Measurements from ENCODE around the gene MRPL49. TPM values are rescaled to one million over a fixed set of nuclear protein-coding genes. Genes with fewer than 3 reads are reported as not detected.

Gene MRPL49
- total and polyA plus RNA-seq, 2 of the 13 experiments (the other 11 are each of a cell fraction or from before 2014, with no cell fraction given) = 39.2 to 53.3 TPM

DNA sequence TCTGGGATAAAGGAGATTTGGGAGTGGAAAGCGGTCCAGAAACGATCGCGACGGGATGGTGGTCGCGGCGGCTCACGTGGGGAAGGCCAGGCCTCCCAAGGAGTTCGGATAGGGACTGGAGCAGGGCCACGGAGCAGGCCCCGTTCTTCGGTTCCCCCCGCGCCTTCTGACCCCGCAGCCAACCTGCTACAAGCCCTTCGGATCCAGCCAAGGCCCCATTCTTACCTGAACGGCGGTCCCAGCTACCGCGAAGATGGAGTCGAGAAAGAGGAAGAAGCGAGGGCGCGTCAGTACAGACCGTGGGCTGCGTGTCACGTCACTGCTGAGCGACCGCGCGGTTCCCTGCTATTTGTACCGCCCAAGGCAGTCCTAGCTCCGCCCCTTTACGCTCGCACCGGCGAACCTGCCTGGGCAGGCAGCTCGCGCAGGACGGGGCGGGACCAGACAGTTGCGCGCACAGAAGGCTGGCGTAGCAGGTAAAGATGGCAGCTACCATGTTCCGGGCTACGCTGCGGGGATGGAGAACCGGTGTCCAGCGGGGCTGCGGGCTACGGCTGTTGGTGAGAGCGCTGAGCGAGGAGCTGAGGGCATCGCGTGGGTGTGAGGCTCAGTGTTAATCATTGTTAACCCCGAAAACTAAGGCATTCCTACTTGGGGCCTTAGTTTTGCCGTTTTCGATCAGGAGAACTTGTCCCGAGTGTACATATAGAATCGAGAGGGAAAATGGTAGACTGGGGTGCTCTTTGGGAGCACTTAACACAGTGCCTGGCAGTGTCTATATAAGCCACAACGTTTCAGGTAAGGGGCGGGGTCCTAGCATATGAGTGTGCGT lies at the start of gene MRPL49, which contains the start of gene FAU (continued):
- TF ChIP-seq ZNF737 (CRISPR knock-in tag; IDR thresholded peaks at IDR 0.05; ENCODE audit: borderline replicate concordance) (peak; percentile 59; the same call in 1 of the 2 replicates), ELF4 (CRISPR knock-in tag; IDR thresholded peaks at IDR 0.05; ENCODE audit: borderline replicate concordance) (peak; percentile 68; the same call in 1 of the 2 replicates), SMARCC2 (IDR thresholded peaks at IDR 0.05) (no peak), MBNL3 (CRISPR knock-in tag; conservative IDR thresholded peaks at IDR 0.05) (no peak), CAMTA2 (CRISPR knock-in tag; IDR thresholded peaks at IDR 0.05; ENCODE audit: borderline replicate concordance) (peak; percentile 30; the same call in 1 of the 2 replicates), AGO1 (IDR thresholded peaks at IDR 0.05; ENCODE audit: low read depth, low read length, poor library complexity, severe bottlenecking) (no peak), ZNF569 (CRISPR knock-in tag; IDR thresholded peaks at IDR 0.05; ENCODE audit: borderline replicate concordance) (no peak), ZNF224 (CRISPR knock-in tag; IDR thresholded peaks at IDR 0.05) (no peak), SNAI1 (CRISPR knock-in tag; IDR thresholded peaks at IDR 0.05; ENCODE audit: borderline replicate concordance) (0 out of 2 replicates have a peak, but pooled peaks have one; percentile 57), GATA4 (IDR thresholded peaks at IDR 0.05; ENCODE audit: borderline replicate concordance, low read depth) (peak; percentile 60; the same call in 1 of the 2 replicates), SMAD1 (CRISPR knock-in tag; IDR thresholded peaks at IDR 0.05; ENCODE audit: borderline replicate concordance, low read depth) (peak; percentile 87; the same call in 1 of the 2 replicates), NFATC3 (CRISPR knock-in tag; IDR thresholded peaks at IDR 0.05) (no peak), SSRP1 (CRISPR knock-in tag; IDR thresholded peaks at IDR 0.05) (peak; percentile 66; the same call in 1 of the 2 replicates), SIX4 (CRISPR knock-in tag; IDR thresholded peaks at IDR 0.05) (peak; percentile 48; the same call in 1 of the 2 replicates), ZNF451 (CRISPR knock-in tag; IDR thresholded peaks at IDR 0.05) (peak; percentile 91; the same call in 1 of the 2 replicates)
- TF ChIP-seq, protein P1, sequence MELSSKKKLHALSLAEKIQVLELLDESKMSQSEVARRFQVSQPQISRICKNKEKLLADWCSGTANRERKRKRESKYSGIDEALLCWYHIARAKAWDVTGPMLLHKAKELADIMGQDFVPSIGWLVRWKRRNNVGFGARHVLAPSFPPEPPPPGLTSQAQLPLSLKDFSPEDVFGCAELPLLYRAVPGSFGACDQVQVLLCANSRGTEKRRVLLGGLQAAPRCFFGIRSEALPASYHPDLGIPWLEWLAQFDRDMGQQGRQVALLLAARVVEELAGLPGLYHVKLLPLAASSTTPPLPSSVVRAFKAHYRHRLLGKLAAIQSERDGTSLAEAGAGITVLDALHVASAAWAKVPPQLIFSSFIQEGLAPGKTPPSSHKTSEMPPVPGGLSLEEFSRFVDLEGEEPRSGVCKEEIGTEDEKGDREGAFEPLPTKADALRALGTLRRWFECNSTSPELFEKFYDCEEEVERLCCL (CRISPR knock-in tag; IDR thresholded peaks at IDR 0.05; ENCODE audit: borderline replicate concordance) = no peak
- TF ChIP-seq, protein P2, sequence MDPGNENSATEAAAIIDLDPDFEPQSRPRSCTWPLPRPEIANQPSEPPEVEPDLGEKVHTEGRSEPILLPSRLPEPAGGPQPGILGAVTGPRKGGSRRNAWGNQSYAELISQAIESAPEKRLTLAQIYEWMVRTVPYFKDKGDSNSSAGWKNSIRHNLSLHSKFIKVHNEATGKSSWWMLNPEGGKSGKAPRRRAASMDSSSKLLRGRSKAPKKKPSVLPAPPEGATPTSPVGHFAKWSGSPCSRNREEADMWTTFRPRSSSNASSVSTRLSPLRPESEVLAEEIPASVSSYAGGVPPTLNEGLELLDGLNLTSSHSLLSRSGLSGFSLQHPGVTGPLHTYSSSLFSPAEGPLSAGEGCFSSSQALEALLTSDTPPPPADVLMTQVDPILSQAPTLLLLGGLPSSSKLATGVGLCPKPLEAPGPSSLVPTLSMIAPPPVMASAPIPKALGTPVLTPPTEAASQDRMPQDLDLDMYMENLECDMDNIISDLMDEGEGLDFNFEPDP (CRISPR knock-in tag; conservative IDR thresholded peaks at IDR 0.05) = 0 out of 2 replicates have a peak, but pooled peaks have one; percentile 19
- TF ChIP-seq, protein P3, sequence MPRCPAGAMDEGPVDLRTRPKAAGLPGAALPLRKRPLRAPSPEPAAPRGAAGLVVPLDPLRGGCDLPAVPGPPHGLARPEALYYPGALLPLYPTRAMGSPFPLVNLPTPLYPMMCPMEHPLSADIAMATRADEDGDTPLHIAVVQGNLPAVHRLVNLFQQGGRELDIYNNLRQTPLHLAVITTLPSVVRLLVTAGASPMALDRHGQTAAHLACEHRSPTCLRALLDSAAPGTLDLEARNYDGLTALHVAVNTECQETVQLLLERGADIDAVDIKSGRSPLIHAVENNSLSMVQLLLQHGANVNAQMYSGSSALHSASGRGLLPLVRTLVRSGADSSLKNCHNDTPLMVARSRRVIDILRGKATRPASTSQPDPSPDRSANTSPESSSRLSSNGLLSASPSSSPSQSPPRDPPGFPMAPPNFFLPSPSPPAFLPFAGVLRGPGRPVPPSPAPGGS (CRISPR knock-in tag; IDR thresholded peaks at IDR 0.05) = no peak
- TF ChIP-seq, protein P4, sequence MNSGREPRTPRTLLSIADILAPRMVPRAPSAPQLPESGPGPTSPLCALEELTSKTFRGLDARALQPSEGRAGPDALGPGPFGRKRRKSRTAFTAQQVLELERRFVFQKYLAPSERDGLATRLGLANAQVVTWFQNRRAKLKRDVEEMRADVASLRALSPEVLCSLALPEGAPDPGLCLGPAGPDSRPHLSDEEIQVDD (CRISPR knock-in tag; IDR thresholded peaks at IDR 0.05; ENCODE audit: borderline replicate concordance) = peak; percentile 52; the same call in 1 of the 2 replicates

Data from HepG2 (cell line).